GM23338 (cell line): Measurements from ENCODE around the gene TTC14. TPM values are rescaled to one million over a fixed set of nuclear protein-coding genes. Genes with fewer than 3 reads are reported as not detected.

Experiments used
- ATAC-seq: fragments of 200-7000 bp; cut with Tn5 transposase; 3 replicates; pipeline ENCODE4 v1.9.1; 2020
- DNase-seq: peaks from one replicate; pipeline ENCODE4 v3.0.0-alpha.2; 2015; ENCODE audit warnings: low spot score
- H2AFZ ChIP-seq: fragments of 200-600 bp; sonication (generic); 2 replicates; pipeline ENCODE4 v1.8.0; 2016; ENCODE audit warnings: antibody characterized with exemption, mild to moderate bottlenecking, moderate library complexity
- H3F3A ChIP-seq: fragments of 200-600 bp; sonication (generic); replicated peaks from 2 replicates; pipeline ENCODE4 v1.8.0; 2017; ENCODE audit warnings: antibody characterized with exemption, mixed run types, low read depth
- H3K27ac ChIP-seq: fragments of 200-600 bp; sonication (generic); 2 replicates; pipeline ENCODE4 v1.6.1; 2016; ENCODE audit warnings: low read depth
- H3K27me3 ChIP-seq: fragments of 200-600 bp; sonication (generic); 2 replicates; pipeline ENCODE4 v1.8.0; 2016; ENCODE audit warnings: mild to moderate bottlenecking, mixed run types, moderate library complexity; ENCODE audit not compliant: insufficient read depth
- H3K36me3 ChIP-seq: fragments of 200-600 bp; sonication (generic); 2 replicates; pipeline ENCODE4 v1.8.0; 2016; ENCODE audit warnings: mild to moderate bottlenecking; ENCODE audit not compliant: insufficient read depth
- H3K4me1 ChIP-seq: fragments of 200-600 bp; sonication (generic); 2 replicates; pipeline ENCODE4 v1.8.0; 2016; ENCODE audit warnings: mild to moderate bottlenecking, moderate library complexity; ENCODE audit not compliant: insufficient read depth
- H3K4me2 ChIP-seq: fragments of 200-600 bp; sonication (generic); 2 replicates; pipeline ENCODE4 v1.7.1; 2017; ENCODE audit warnings: mixed run types
- H3K4me3 ChIP-seq: fragments of 200-600 bp; sonication (generic); 2 replicates; pipeline ENCODE4 v1.6.1; 2016; ENCODE audit warnings: mixed run types
- H3K79me2 ChIP-seq: fragments of 200-600 bp; sonication (generic); replicated peaks from 2 replicates; pipeline ENCODE4 v1.8.0; 2017; ENCODE audit warnings: mild to moderate bottlenecking; ENCODE audit not compliant: insufficient read depth
- H3K9me2 ChIP-seq: fragments of 200-600 bp; sonication (generic); 2 replicates; pipeline ENCODE4 v1.8.0; 2017; ENCODE audit not compliant: insufficient read depth
- H4K20me1 ChIP-seq: fragments of 200-600 bp; sonication (generic); replicated peaks from 2 replicates; pipeline ENCODE4 v1.8.0; 2017; ENCODE audit warnings: mild to moderate bottlenecking; ENCODE audit not compliant: insufficient read depth
- H3K27ac Mint-ChIP-seq: 2 replicates; pipeline ENCODE4 v1.8.0; 2020; ENCODE audit warnings: inconsistent platforms, mild to moderate bottlenecking, moderate library complexity, mixed read lengths
- H3K27me3 Mint-ChIP-seq: 3 replicates; pipeline ENCODE4 v1.8.0; 2022; ENCODE audit warnings: low read depth, mild to moderate bottlenecking, moderate library complexity, mixed read lengths, inconsistent platforms; ENCODE audit not compliant: insufficient read depth, poor library complexity
- H3K36me3 Mint-ChIP-seq: 3 replicates; pipeline ENCODE4 v1.8.0; 2021; ENCODE audit warnings: low read depth, mild to moderate bottlenecking, inconsistent platforms, moderate library complexity, mixed read lengths
- H3K4me1 Mint-ChIP-seq: 3 replicates; pipeline ENCODE4 v1.8.0; 2020; ENCODE audit warnings: mild to moderate bottlenecking, inconsistent platforms, mixed read lengths
- H3K4me3 Mint-ChIP-seq: 3 replicates; pipeline ENCODE4 v1.8.0; 2021; ENCODE audit warnings: moderate library complexity, mild to moderate bottlenecking, inconsistent platforms, mixed read lengths
- H3K9me3 Mint-ChIP-seq: 3 replicates; pipeline ENCODE4 v1.8.0; 2020; ENCODE audit warnings: moderate library complexity, mild to moderate bottlenecking, inconsistent platforms, mixed read lengths
- CREB1 ChIP-seq: fragments of 250-450 bp; sonication (Bioruptor Pico); IDR thresholded peaks from 2 replicates; pipeline ENCODE4 v1.5.0; 2020; ENCODE audit warnings: low read depth, mild to moderate bottlenecking, moderate library complexity
- CTCF ChIP-seq, 2 experiments: fragments of 200-600 bp in 1 of 2; sonication (generic) in 1 of 2; conservative IDR thresholded peaks; 2 replicates each; pipeline versions ENCODE4 v1.5.1 to v1.6.1; 2016 to 2017; ENCODE audit warnings: antibody characterized with exemption in 2 of 2, low read depth in 2 of 2, mild to moderate bottlenecking in 2 of 2, moderate library complexity in 1 of 2
- EZH2 ChIP-seq: fragments of 200-600 bp; sonication (generic); IDR thresholded peaks from one replicate; pipeline ENCODE4 v1.8.0; 2017; ENCODE audit warnings: antibody characterized with exemption, mild to moderate bottlenecking, low read depth; ENCODE audit not compliant: unreplicated experiment
- EZH2phosphoT487 ChIP-seq: fragments of 200-600 bp; sonication (generic); IDR thresholded peaks from one replicate; pipeline ENCODE4 v1.8.1; 2018; ENCODE audit warnings: antibody characterized with exemption; ENCODE audit not compliant: unreplicated experiment
- JUNB ChIP-seq: IDR thresholded peaks from one replicate; pipeline ENCODE4 v1.6.1; 2016; ENCODE audit warnings: antibody characterized with exemption; ENCODE audit not compliant: unreplicated experiment
- NANOG ChIP-seq: IDR thresholded peaks from 2 replicates; pipeline ENCODE4 v1.6.1; 2016; ENCODE audit warnings: antibody characterized with exemption, borderline replicate concordance
- REST ChIP-seq: IDR thresholded peaks from one replicate; pipeline ENCODE4 v1.6.1; 2018; ENCODE audit warnings: antibody characterized with exemption; ENCODE audit not compliant: unreplicated experiment
- ZNF331 ChIP-seq: fragments of 250-450 bp; sonication (Bioruptor Pico); IDR thresholded peaks from 2 replicates; pipeline ENCODE4 v1.5.0; 2020; ENCODE audit warnings: low read depth, mild to moderate bottlenecking, moderate library complexity
- polyA plus RNA-seq: library from polyadenylated mRNA; unstranded; fragments of >200 nt; fragmentation: Nextera tagmentation; extraction: Ambion mirVana; gene quantifications from 2 replicates; pipeline ENCODE4 v1.2.1, GENCODE V29; 2016
- total RNA-seq: library from RNA; depleted of rRNA; stranded (reverse); fragments of >200 nt; shearing (Covaris generic); gene quantifications from 2 replicates; pipeline ENCODE4 v1.2.3, GENCODE V29; 2014

The TTC14 gene
- total and polyA plus RNA-seq, 2 experiments from 2014 or later = 20.0 to 22.1 TPM

DNA sequence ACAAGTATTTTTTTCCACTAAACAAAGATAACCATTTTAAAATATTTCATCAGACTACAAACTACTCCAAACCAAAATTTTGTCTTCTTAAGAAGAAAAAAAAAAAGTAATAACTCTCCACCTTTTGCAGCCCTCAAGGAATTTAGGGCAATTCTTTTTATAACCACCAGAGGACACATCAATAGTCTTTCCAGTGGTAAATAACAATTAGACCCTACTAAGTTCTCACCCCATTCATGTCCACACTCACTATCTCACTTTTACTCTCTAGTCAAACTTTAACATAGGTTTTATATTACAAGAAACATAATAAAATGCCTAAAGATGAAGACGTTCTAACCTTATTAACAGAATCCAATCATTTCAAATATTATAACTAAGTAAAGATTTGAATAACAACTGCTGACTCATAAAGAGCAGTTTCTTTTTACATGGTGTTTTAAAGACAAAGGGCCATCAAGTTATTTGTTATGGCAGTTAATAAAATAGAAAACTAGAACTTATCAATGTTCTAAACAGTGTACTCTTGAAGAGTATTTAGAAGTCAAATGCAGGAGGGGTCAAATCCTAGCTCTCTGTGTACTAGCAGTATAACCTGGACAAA lies 44.3 kb downstream of the TTC14 start:
- ATAC-seq = peak; percentile 43; the same call in 2 of the 3 replicates
- Mint-ChIP-seq H3K4me1 (peaks cover 2% of the 10 kb centered on the region; the same call in 1 of the 3 replicates), H3K9me3 (no peaks in the 10 kb centered on the region), H3K36me3 (no peaks in the 10 kb centered on the region), H3K27me3 (no peaks in the 10 kb centered on the region), H3K4me3 (no peak overlapping the region), H3K27ac (no peak overlapping the region)
- peak; percentile 31 to 50 for TF ChIP-seq CTCF (conservative IDR thresholded peaks at IDR 0.05; ENCODE audit: low read depth in 2 of 2)
- no peak for TF ChIP-seq JUNB
- Histone ChIP-seq H3K4me2 (no peak overlapping the region), H3K9me2 (no peaks in the 10 kb centered on the region), H3F3A (no peaks in the 10 kb centered on the region), H4K20me1 (no peaks in the 10 kb centered on the region), H3K4me3 (no peak overlapping the region), H3K27ac (no peak overlapping the region), H2AFZ (no peak overlapping the region), H3K27me3 (no peaks in the 10 kb centered on the region), H3K79me2 (no peaks in the 10 kb centered on the region), H3K36me3 (no peaks in the 10 kb centered on the region), H3K4me1 (no peaks in the 10 kb centered on the region)
- peak; percentile 39 for DNase-seq

DNA sequence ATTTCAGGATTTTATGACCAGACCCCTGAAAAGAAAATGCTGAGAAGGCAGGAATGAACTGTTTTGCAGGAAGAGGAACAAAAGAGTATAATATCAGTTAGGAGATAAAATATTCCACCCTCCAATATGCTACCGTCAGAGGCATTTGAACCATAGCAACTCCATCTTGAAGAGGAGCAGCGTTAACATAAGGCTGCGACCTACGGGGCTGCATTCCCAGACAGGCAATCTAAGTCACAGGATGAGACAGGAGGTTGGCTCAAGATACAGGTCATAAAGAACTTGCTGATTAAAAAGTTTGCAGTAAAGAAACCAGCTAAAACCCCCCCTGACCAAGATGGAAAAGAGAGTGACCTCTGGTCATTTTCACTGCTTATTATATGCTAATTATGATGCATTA lies 54.4 kb downstream of the TTC14 start:
- no peaks in the 10 kb centered on the region for H3K9me2 ChIP-seq
- H2AFZ ChIP-seq = no peak overlapping the region
- no peak overlapping the region for H3K4me2 ChIP-seq
- Mint-ChIP-seq H3K4me3 (no peak overlapping the region), H3K9me3 (no peaks in the 10 kb centered on the region), H3K27me3 (no peaks in the 10 kb centered on the region), H3K27ac (no peak overlapping the region), H3K36me3 (no peaks in the 10 kb centered on the region), H3K4me1 (peaks cover 25% of the 10 kb centered on the region)
- H3K36me3 ChIP-seq = no peaks in the 10 kb centered on the region
- no peak overlapping the region for H3K27ac ChIP-seq
- no peaks in the 10 kb centered on the region for H3F3A ChIP-seq
- no peaks in the 10 kb centered on the region for H3K27me3 ChIP-seq
- DNase-seq (no peak), ATAC-seq (peak; percentile 57)
- H4K20me1 ChIP-seq = no peaks in the 10 kb centered on the region
- H3K4me1 ChIP-seq = peaks cover 24% of the 10 kb centered on the region
- no peaks in the 10 kb centered on the region for H3K79me2 ChIP-seq
- H3K4me3 ChIP-seq = no peak overlapping the region
- no peak for TF ChIP-seq CTCF (conservative IDR thresholded peaks at IDR 0.05; ENCODE audit: low read depth in 2 of 2)
- no peak for TF ChIP-seq CREB1
- TF ChIP-seq REST = no peak
- no peak for TF ChIP-seq EZH2
- no peak for TF ChIP-seq EZH2phosphoT487
- TF ChIP-seq ZNF331 (CRISPR knock-in tag) = no peak
- TF ChIP-seq JUNB = no peak
- no peak for TF ChIP-seq NANOG
